GM21360 (cell line): ENCODE results near the gene MIEF1.

Experiments
- ATAC-seq: cut with Tn5 transposase; IDR thresholded peaks from one replicate; pipeline ENCODE4 v1.9.1; 2021; ENCODE audit warnings: mild to moderate bottlenecking, moderate library complexity; ENCODE audit not compliant: unreplicated experiment

Gene MIEF1

GRCh38 chr22:39527481-39527961 lies 25.4 kb downstream of the MIEF1 start:
- no peak for ATAC-seq

DNA sequence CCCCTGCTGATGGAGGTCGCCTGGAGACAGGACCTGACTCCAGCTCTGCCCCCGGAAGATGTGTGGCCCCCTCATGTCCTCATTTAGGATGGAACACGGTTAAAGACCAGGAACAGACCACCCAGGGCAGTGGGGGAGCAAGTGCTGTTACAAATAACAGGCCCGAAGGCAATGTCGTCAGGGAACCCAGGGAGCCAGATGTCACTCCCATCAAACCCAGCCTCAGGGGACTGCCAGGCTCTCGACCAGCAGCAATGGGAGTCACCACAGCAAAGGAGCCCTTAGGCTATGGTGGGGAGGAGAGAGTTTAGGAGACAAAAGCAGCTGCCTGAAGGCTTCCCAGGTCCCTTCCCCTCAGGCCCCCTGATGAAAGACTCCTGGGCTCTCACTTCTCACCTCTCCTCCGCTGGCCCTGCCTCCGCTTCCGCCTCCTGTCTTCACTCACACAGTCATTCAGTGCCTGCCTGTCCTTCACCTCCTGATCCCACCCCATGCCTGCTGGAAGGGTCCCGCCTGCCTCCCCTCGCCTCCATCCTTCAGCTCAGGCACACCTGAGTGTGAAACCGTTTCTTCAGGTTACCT lies 26.1 kb downstream of the MIEF1 start:
- no peak for ATAC-seq

GRCh38 chr22:39528681-39529486 lies 26.8 kb downstream of the MIEF1 start:
- ATAC-seq, result no peak

DNA sequence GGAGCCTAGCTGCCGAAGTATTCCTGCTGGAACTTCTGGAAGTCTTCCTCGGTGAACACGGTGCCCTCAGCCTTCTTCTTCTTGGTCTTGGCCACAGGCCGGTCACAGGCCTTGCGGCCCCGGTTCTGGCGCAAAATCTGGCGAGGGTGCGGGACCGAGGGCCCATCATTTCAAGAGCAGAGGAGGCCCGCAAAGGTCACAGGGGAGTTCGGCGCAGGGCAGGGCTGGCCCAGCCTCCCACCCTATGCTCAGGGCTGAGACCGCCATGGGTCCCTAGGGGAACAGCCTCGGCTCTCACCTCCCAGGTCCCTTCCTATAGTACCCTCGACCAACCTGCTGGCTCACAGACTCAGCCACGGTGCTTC lies 27.4 kb downstream of the MIEF1 start:
- no peak for ATAC-seq

DNA sequence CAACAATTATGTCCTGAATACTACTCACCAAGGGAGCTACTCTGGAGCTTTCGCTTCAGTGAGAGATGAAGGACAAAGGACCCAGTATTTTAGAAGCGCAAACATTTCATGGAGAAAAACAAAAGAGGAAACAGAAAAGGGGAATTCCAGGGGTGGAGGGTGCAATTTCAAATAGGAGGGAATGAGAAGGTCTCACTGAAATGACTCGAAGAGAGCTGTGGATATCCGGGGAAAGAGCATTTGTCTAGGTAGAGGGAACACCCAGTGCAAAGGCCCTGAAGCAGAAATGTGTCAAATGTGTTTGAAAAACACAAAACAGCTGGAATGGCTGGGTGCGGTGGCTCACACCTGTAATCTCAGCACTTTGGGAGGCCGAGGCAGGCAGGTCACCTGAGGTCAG lies 28.0 kb downstream of the MIEF1 start:
- no peak for ATAC-seq

- no peak for ATAC-seq
Measured at GRCh38 chr22:39530692-39531331, 28.7 kb downstream of the MIEF1 start.

DNA sequence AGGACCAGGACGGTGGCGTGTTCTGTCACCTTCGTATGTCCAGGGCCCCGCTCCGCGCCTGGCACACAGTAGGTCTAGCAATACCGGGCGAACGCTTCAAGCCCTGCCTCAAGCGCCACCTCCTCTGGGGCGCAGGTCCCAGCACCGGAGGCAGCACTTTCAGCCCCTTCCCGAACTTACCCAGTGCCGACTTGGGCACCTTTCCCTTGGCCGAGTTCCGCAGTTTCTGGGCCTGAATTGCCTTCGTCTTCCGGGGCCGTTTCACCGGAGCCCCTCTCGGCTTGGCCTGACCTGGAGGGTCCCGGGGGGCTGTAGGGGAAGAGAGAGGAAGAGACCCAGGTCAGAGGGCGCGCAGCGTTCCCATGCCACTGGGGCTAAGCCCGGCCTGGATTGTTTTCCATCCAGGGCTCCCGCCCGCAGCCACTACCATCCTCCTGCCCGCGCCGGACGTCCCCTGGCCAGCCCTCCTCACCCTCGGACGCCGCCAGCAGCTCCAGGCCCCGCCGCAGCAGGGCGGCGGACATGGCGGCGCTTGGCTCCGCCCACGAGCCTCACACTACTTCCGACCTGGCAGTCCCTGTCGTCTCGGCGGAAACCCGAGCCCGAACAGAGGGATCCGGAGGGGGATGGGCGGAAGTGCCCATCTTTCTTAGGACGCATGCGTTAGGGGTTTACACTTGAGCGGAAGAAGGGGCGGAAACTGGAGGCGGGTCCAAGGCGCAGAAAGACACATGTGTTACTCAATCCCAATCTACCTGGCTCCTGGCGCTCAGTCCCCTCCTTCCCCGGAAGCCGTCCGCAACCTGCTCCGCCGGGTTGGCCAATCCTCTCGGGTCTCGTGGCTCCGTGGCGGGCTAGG lies 30.4 kb downstream of the MIEF1 start, which contains the start of gene RPS19BP1:
RPS19BP1 (minus strand) TSS at position 534 of the 859 bp plus-strand sequence; CDS start at position 524, 10 bp downstream.
- ATAC-seq, result peak; percentile 59

DNA sequence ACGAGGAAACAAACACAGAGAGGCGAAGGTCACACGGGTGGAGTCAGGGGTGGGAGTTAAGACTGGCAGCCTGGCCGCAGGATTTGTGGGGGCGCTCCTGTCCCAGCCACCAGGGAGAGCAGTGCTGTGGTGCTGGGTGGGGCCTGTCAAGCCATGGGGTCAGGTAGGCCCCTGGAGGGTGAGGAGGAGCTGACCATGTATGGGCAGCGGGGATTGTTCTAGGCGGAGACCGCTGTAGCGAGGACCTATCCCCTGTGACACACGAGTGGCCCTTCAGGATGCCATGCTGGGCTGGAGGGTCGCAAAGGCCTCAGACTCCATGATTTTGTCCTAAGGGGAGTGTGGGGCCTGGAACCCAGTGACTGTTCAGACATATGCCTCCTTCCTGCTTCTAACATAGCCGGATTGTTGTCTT lies 32.0 kb downstream of the MIEF1 start:
- ATAC-seq, result no peak

DNA sequence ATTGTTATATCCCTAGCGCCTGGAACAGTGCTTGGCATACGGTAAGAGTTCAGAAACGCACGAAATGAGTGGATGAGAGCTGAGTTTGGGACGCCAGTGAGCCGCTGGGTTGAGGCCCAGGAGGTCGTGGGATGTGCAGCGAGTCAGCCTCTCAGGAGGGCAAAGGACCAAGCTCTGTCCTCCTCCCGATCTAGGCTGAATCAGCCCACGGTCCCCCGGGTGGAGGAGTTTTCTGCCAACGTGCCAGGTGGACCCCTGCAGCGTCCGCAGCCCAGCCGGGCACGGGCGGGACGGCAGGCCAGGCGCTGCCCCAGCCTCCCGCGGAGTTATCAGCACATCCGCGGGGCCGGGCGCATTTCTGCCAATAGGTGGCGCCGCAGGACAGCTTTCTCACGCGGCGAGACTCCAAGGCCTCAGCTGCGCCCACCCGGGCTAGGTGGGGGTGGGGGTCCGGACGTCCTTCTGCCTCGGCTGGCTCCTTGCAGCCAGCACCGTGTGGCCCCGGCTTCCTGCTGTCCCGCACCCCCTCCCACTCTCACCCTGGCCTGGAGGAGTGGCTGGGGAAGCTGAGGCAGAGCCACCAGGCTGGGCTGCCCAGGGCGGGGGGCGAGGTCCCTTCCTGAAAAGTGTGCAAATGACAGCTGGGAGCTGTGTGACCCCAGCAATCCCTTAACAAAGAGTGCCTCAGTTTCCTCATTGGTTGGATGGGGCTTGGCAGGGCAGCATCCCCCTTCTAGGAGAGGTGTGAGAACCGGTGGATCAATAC lies 32.7 kb downstream of the MIEF1 start:
- no peak for ATAC-seq

GRCh38 chr22:39535357-39535725 lies 33.3 kb downstream of the MIEF1 start:
- ATAC-seq, result no peak

- no peak for ATAC-seq
Measured at GRCh38 chr22:39535831-39536449, 33.9 kb downstream of the MIEF1 start.

DNA sequence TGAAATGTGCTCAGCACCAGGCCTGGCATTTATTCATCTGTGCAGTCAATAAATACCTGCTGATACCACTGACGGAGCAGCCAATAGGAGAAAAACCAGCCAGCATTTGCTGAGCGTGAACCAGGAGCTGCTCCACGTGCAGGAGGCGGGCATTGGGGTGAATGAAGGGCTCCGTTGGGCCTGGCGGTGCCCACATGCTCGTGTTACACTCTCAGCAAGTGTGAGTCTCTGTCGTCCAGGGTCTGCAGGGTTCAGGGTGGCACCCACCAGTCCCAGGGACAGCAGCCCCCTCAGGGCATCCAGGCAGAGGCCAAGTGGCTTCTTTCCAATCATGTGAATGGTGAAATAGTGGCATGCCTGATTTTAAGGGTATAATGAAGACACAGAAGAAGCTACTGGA lies 34.6 kb downstream of the MIEF1 start:
- no peak for ATAC-seq

DNA sequence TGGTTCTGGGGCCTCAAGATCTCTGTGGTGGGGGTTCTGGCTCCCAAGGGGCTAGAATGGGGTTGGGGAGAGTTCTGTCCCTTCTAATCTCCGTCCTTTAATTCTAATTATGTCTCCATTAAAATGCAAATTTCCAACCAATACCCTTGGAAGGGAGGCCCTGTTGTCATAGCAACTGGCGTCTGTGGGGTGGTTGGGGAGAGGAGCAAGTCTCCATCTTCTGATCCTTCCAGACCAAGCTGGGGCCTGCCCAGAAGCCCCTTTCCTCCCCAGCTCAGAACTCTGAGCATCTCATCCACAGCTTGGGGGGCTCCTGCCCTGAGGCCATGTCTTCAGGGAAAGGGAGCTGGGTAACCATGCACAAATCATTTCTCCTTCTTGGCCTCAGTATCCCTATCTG lies 35.9 kb downstream of the MIEF1 start:
- no peak for ATAC-seq

DNA sequence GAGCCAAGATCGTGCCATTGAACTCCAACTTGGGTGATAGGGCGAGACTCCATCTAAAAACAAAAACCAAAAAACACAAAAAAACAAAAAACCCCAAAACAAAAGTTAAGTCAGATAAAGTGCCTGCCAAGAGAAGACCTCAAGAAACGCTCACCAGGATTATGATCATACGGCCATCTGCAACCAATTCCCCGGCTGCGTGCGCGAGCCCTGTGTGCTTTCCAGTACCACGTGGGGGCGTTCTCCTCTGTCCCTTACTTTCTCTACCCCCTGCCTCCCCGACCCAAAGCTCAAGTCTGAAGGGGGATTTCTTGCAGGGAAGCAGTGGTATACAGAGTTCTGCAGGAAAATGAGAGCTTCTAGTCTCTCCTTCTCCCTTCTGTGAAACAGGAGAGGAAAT lies 41.0 kb downstream of the MIEF1 start:
- no peak for ATAC-seq

- ATAC-seq, result no peak
Measured at GRCh38 chr22:39545386-39546365, 43.6 kb downstream of the MIEF1 start.

- no peak for ATAC-seq
Measured at GRCh38 chr22:39546889-39547586, 44.9 kb downstream of the MIEF1 start.

GRCh38 chr22:39547587-39547947 lies 45.5 kb downstream of the MIEF1 start:
- ATAC-seq, result no peak

GRCh38 chr22:39553429-39553828 lies 51.3 kb downstream of the MIEF1 start:
- ATAC-seq, result no peak
